ENCODE results near the gene PLK5.
"Not testable (repeated sequence)": the region's sequence is repeated elsewhere in the genome, so short reads cannot be mapped to it uniquely, and the experiment has no call there.

Gene PLK5

DNA sequence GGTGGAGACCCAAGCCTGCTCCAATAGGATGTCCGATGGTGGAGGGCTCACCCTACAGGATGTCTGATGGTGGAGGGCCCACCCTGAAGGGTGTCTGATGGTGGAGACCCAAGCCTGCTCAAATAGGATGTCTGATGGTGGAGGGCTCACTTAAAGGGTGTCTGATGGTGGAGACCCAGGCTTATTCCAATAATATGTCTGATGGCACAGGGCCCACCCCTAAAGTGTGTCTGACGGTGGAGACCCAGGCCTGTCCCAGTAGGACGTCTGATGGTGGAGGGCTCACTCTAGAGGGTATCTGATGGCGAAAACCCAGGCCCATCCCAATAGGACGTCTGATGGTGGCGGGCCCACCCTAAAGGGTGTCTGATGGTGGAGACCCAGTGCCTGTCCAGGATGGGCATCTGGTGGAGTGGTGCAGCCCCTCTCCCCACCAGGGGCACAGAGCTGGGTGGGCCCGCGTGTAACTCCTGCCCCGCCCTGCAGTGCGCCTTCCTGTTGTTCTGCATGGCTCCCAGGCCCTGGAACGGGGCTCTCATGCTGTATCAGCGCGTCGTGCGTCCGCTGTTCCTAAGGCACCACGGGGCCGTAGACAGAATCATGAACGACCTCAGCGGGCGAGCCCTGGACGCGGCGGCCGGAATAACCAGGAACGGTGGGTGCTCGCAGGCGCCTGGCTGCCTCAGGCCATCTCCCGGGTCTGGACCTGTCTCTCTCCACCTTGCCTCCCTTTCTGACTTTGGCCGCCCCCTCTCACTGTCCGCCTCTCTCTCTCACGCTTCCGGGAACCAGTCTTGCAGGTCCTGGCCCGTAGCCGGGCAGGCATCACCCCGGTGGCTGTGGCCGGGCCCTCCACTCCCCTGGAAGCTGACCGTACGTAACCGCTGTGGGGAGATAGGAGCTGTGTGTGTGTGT lies 27.8 kb upstream of the PLK5 start:
- Histone ChIP-seq H3K9ac (ENCODE audit: low read length) (no peak overlapping the region), H3K27me3 (ENCODE audit: control insufficient read depth, insufficient read depth, low read length) (peaks cover 27% of the 10 kb centered on the region), H3K4me3 (ENCODE audit: low read length) (no peak overlapping the region), H3K9me3 (ENCODE audit: control insufficient read depth, low read length) (no peaks in the 10 kb centered on the region), H3K36me3 (ENCODE audit: control insufficient read depth, insufficient read depth, low read length) (no peaks in the 10 kb centered on the region), H3K4me1 (ENCODE audit: control insufficient read depth, insufficient read depth, low read length) (peaks cover 16% of the 10 kb centered on the region)

GRCh38 chr19:1496714-1497577 lies 26.9 kb upstream of the PLK5 start:
- no peaks in the 10 kb centered on the region for H3K9me3 ChIP-seq (ENCODE audit: control insufficient read depth, low read length)
- H3K4me1 ChIP-seq (ENCODE audit: control insufficient read depth, insufficient read depth, low read length): peaks cover 9% of the 10 kb centered on the region
- H3K36me3 ChIP-seq (ENCODE audit: control insufficient read depth, insufficient read depth, low read length): no peaks in the 10 kb centered on the region
- H3K27me3 ChIP-seq (ENCODE audit: control insufficient read depth, insufficient read depth, low read length): peaks cover 24% of the 10 kb centered on the region
- H3K9ac ChIP-seq (ENCODE audit: low read length): no peak overlapping the region
- H3K4me3 ChIP-seq (ENCODE audit: low read length): no peak overlapping the region

- H3K9ac ChIP-seq (ENCODE audit: low read length): no peak overlapping the region
- peaks cover 9% of the 10 kb centered on the region for H3K4me1 ChIP-seq (ENCODE audit: control insufficient read depth, insufficient read depth, low read length)
- no peaks in the 10 kb centered on the region for H3K9me3 ChIP-seq (ENCODE audit: control insufficient read depth, low read length)
- H3K36me3 ChIP-seq (ENCODE audit: control insufficient read depth, insufficient read depth, low read length): no peaks in the 10 kb centered on the region
- H3K4me3 ChIP-seq (ENCODE audit: low read length): no peak overlapping the region
- H3K27me3 ChIP-seq (ENCODE audit: control insufficient read depth, insufficient read depth, low read length): peaks cover 26% of the 10 kb centered on the region
Measured at GRCh38 chr19:1497578-1498235, 26.2 kb upstream of the PLK5 start.

DNA sequence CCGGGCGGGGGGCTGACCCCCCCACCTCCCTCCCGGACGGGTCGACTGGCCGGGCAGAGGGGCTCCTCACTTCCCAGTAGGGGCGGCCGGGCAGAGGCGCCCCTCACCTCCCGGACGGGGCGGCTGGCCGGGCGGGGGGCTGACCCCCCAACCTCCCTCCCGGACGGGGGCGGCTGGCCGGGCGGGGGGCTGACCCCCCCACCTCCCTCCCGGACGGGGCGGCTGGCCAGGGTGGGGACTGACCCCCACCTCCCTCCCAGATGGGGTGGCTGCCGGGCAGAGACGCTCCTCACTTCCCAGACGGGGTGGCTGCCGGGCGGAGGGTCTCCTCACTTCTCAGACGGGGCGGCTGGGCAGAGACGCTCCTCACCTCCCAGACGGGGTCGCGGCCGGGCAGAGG lies 24.6 kb upstream of the PLK5 start:
- H3K36me3 ChIP-seq (ENCODE audit: control insufficient read depth, insufficient read depth, low read length); H3K4me3 ChIP-seq (ENCODE audit: low read length); H3K9ac ChIP-seq (ENCODE audit: low read length); H3K9me3 ChIP-seq (ENCODE audit: control insufficient read depth, low read length): not testable (repeated sequence)
- H3K4me1 ChIP-seq (ENCODE audit: control insufficient read depth, insufficient read depth, low read length): peaks cover 18% of the 10 kb centered on the region
- H3K27me3 ChIP-seq (ENCODE audit: control insufficient read depth, insufficient read depth, low read length): peaks cover 41% of the 10 kb centered on the region

DNA sequence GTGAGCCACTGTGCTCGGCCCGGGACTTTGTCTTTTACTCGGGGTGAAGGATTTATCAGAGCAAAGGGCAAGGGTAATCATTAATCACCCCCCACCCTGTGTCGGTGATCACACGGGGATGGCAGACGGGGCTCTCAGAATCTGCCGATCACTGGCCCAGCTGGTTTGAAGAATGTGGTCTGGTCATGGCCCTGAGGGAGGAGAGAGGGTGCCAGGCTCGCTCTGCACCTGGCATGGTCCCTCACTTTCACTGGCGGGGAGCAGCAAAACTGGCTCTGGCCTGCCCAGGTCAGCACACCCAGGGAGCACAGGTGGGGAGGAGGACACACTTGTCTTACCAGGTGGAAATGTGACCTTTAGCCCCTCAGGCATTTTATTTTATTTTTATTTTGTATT lies 22.7 kb upstream of the PLK5 start:
- no peaks in the 10 kb centered on the region for H3K9me3 ChIP-seq (ENCODE audit: control insufficient read depth, low read length)
- H3K9ac ChIP-seq (ENCODE audit: low read length): no peak overlapping the region
- H3K36me3 ChIP-seq (ENCODE audit: control insufficient read depth, insufficient read depth, low read length): no peaks in the 10 kb centered on the region
- H3K4me3 ChIP-seq (ENCODE audit: low read length): no peak overlapping the region
- peaks cover 18% of the 10 kb centered on the region for H3K4me1 ChIP-seq (ENCODE audit: control insufficient read depth, insufficient read depth, low read length)
- peaks cover 40% of the 10 kb centered on the region for H3K27me3 ChIP-seq (ENCODE audit: control insufficient read depth, insufficient read depth, low read length)

DNA sequence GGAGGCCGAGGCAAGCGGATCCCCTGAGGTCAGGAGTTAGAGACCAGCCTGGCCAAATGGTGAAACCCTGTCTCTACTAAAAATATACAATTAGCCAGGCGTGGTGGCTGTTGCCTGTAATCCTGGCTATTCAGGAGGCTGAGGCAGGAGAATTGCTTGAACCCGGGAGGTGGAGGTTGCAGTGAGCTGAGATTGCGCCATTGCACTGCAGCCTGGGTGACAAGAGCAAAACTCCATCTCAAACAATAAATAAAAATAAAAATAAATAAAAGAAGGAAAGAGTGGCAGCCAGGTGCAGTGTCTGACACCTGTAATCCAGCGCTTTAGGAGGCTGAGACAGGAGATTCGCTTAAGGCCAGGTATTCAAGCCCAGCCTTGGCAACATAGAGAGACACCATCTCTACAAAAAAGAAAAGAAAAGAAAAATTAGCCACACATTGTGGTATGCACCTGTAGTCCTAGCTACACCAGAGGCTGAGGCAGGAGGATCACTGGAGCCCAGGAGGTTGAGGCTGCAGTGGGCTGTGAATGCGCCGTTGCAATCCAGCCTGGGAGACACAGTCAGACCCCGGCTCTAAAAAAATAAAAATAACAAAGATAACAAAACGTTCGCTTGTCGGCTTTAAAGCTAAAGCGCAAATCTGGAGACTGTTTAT lies 21.3 kb upstream of the PLK5 start:
- Histone ChIP-seq H3K27me3 (ENCODE audit: control insufficient read depth, insufficient read depth, low read length) (peaks cover 29% of the 10 kb centered on the region), H3K4me3 (ENCODE audit: low read length) (no peak overlapping the region)

DNA sequence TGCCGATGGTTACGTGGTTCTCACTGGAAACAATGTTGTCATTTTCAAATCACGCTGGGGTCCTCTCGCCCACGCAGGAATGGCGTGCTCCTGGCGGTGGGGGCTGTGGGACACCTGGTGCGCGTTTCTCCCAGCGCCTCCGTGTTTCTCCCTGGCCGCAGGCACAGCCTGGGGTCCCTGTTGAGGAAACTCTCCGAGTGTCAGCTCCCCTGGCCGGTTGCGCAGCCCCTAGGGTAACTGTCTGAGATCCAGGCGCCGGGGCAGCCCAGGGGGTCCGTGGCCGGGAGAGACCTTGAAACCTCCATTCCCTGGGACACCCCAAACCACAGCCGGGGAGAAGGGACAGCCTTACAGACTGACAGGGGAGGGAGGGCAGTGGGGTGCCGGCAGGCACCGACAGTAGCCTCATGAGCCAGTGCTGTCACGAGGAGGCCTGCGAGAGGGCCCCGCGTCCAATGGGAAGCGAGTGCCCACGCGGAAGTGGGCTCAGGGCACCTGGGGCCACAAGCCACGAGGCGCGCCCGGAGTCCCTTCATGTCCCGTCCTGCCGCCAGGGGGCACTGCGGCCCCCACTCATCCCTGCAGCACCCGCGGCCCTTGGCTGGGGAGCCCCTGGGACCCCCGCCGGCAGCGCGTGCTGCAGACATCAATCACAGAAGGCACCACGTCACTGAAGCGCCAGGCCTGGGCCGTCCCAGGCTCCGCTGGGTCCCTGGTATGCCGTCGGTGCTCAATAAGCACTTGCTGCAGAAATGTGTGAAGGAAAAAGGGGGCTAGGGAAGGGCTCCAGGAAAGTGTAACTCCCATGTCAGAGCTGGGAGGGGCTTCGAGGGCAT lies 20.6 kb upstream of the PLK5 start:
- Histone ChIP-seq H3K4me1 (ENCODE audit: control insufficient read depth, insufficient read depth, low read length) (peaks cover 19% of the 10 kb centered on the region), H3K27me3 (ENCODE audit: control insufficient read depth, insufficient read depth, low read length) (peaks cover 22% of the 10 kb centered on the region), H3K36me3 (ENCODE audit: control insufficient read depth, insufficient read depth, low read length) (no peaks in the 10 kb centered on the region), H3K4me3 (ENCODE audit: low read length) (no peak overlapping the region), H3K9ac (ENCODE audit: low read length) (peak overlapping the region; percentile 4), H3K9me3 (ENCODE audit: control insufficient read depth, low read length) (no peaks in the 10 kb centered on the region)

More for the DNA sequence above, 21.3 kb upstream of the PLK5 start:
- Histone ChIP-seq H3K9me3 (ENCODE audit: control insufficient read depth, low read length) (no peaks in the 10 kb centered on the region), H3K9ac (ENCODE audit: low read length) (no peak overlapping the region), H3K36me3 (ENCODE audit: control insufficient read depth, insufficient read depth, low read length) (no peaks in the 10 kb centered on the region), H3K4me1 (ENCODE audit: control insufficient read depth, insufficient read depth, low read length) (peaks cover 18% of the 10 kb centered on the region)

GRCh38 chr19:1503925-1504773 lies 19.7 kb upstream of the PLK5 start:
- Histone ChIP-seq H3K9me3 (ENCODE audit: control insufficient read depth, low read length) (no peaks in the 10 kb centered on the region), H3K4me3 (ENCODE audit: low read length) (no peak overlapping the region), H3K9ac (ENCODE audit: low read length) (no peak overlapping the region), H3K27me3 (ENCODE audit: control insufficient read depth, insufficient read depth, low read length) (peaks cover 22% of the 10 kb centered on the region), H3K4me1 (ENCODE audit: control insufficient read depth, insufficient read depth, low read length) (peaks cover 19% of the 10 kb centered on the region), H3K36me3 (ENCODE audit: control insufficient read depth, insufficient read depth, low read length) (no peaks in the 10 kb centered on the region)

GRCh38 chr19:1505012-1505411 lies 18.9 kb upstream of the PLK5 start:
- Histone ChIP-seq H3K36me3 (ENCODE audit: control insufficient read depth, insufficient read depth, low read length) (no peaks in the 10 kb centered on the region), H3K4me1 (ENCODE audit: control insufficient read depth, insufficient read depth, low read length) (peaks cover 19% of the 10 kb centered on the region), H3K4me3 (ENCODE audit: low read length) (no peak overlapping the region), H3K9ac (ENCODE audit: low read length) (no peak overlapping the region), H3K27me3 (ENCODE audit: control insufficient read depth, insufficient read depth, low read length) (peaks cover 23% of the 10 kb centered on the region), H3K9me3 (ENCODE audit: control insufficient read depth, low read length) (no peaks in the 10 kb centered on the region)

DNA sequence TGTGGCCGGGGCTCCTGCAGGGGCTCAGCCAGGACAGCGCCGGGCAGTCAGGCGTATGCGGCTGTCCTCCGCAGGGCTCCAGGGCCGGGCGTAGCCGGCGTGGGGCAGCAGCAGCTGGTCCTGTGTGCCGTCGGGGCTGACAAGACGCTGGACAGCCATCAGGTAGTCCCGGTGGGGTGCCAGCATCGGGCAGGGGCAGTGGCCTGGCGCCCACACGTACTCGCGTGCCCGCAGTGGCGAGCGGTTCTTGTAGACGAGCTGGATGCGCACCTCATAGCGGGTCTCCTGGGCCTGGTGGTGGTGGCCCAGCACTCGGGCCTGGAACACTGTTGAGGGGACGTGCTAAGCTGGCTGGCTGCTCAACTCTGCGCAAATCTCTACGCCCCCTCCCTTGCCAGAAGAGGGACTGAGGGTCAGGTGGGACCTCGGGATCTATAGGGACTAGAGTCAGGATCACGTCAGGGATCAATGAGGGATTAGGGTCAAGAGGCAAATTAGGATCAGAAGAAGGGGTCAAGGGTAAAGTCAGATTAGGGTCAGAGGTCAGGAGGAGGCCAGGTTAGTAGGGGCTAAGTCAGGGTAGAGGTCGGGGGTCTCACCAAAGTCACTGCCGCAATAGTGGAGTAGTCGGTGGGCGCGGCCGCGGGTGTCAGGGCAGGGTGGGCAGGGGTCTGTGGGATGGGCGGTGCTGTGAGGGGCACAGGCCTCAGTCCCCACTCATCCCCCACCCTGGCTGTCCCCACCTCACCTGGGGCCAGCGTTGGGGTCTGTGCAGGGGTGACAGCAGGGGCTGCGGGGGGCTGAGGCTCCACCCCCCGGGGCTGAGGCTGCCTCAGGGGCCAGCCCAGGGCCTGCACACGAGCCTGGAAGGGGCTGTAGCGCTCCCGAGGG lies 17.6 kb upstream of the PLK5 start:
- peaks cover 22% of the 10 kb centered on the region for H3K27me3 ChIP-seq (ENCODE audit: control insufficient read depth, insufficient read depth, low read length)
- no peaks in the 10 kb centered on the region for H3K36me3 ChIP-seq (ENCODE audit: control insufficient read depth, insufficient read depth, low read length)
- H3K9me3 ChIP-seq (ENCODE audit: control insufficient read depth, low read length): no peaks in the 10 kb centered on the region
- no peak overlapping the region for H3K9ac ChIP-seq (ENCODE audit: low read length)
- H3K4me3 ChIP-seq (ENCODE audit: low read length): no peak overlapping the region
- peaks cover 15% of the 10 kb centered on the region for H3K4me1 ChIP-seq (ENCODE audit: control insufficient read depth, insufficient read depth, low read length)
